Embryonic facial prominence (tissue), 1 donor: ENCODE results near the gene MYL5.
A peak's percentile ranks its signal among the peaks of the same experiment; 100 is the strongest.
"Not testable (repeated sequence)": the region's sequence is repeated elsewhere in the genome, so short reads cannot be mapped to it uniquely, and the experiment has no call there.

Source experiments
- DNase-seq: peaks from one replicate; pipeline ENCODE4 v3.0.0-alpha.2; 2016; ENCODE audit errors: extremely low spot score

The MYL5 gene

GRCh38 chr4:705278-706082 is 31.1 kb downstream of the MYL5 start, which contains the start of gene PCGF3:
TSS of gene PCGF3 (plus strand) at chr4:705832. CDS start at chr4:733681, 27,849 bp downstream.
- peak; percentile 92 for DNase-seq

- DNase-seq = not testable (repeated sequence)
These were observed 31.8 kb downstream of the MYL5 start for GRCh38 chr4:706083-706633.

GRCh38 chr4:706834-707598 is 32.7 kb downstream of the MYL5 start:
- DNase-seq = no peak

GRCh38 chr4:707929-708630 is 33.7 kb downstream of the MYL5 start:
- DNase-seq = no peak

GRCh38 chr4:708631-708933 is 34.2 kb downstream of the MYL5 start:
- no peak for DNase-seq

GRCh38 chr4:709348-709747 is 35.0 kb downstream of the MYL5 start:
- DNase-seq = no peak

- no peak for DNase-seq
These were observed 35.8 kb downstream of the MYL5 start for GRCh38 chr4:710116-710515.

GRCh38 chr4:710916-711315 is 36.6 kb downstream of the MYL5 start:
- no peak for DNase-seq

- no peak for DNase-seq
These were observed 37.8 kb downstream of the MYL5 start for GRCh38 chr4:712093-712492.

- no peak for DNase-seq
These were observed 38.7 kb downstream of the MYL5 start for GRCh38 chr4:712916-713632.

GRCh38 chr4:714087-714486 is 39.7 kb downstream of the MYL5 start:
- DNase-seq = no peak

- no peak for DNase-seq
These were observed 43.4 kb downstream of the MYL5 start for GRCh38 chr4:717601-718320.

GRCh38 chr4:718460-718859 is 44.1 kb downstream of the MYL5 start:
- DNase-seq = no peak

- no peak for DNase-seq
These were observed 45.9 kb downstream of the MYL5 start for GRCh38 chr4:720111-720860.

GRCh38 chr4:721261-722168 is 47.2 kb downstream of the MYL5 start:
- DNase-seq = no peak

GRCh38 chr4:722169-722725 is 47.9 kb downstream of the MYL5 start:
- no peak for DNase-seq

GRCh38 chr4:722851-723360 is 48.6 kb downstream of the MYL5 start:
- no peak for DNase-seq

GRCh38 chr4:723751-724530 is 49.6 kb downstream of the MYL5 start:
- no peak for DNase-seq
